Mucosa of stomach (tissue), 1 donor: ENCODE measurements around the gene FSTL3.
"Not testable (repeated sequence)": the region's sequence is repeated elsewhere in the genome, so short reads cannot be mapped to it uniquely, and the experiment has no call there.

Experiments used
- H3K27me3 ChIP-seq: one replicate; pipeline ENCODE4 v1.7.0; 2013; ENCODE audit warnings: mild to moderate bottlenecking, low read length; ENCODE audit not compliant: control insufficient read depth, insufficient read depth
- H3K36me3 ChIP-seq: one replicate; pipeline ENCODE4 v1.7.0; 2013; ENCODE audit warnings: low read length; ENCODE audit not compliant: control insufficient read depth, insufficient read depth
- H3K4me1 ChIP-seq: one replicate; pipeline ENCODE4 v1.7.0; 2013; ENCODE audit warnings: mild to moderate bottlenecking, low read length; ENCODE audit not compliant: control insufficient read depth, insufficient read depth
- H3K4me3 ChIP-seq: one replicate; pipeline ENCODE4 v1.7.0; 2013; ENCODE audit warnings: low read length
- H3K9ac ChIP-seq: one replicate; pipeline ENCODE4 v1.7.0; 2013; ENCODE audit warnings: mild to moderate bottlenecking, low read length, moderate library complexity
- H3K9me3 ChIP-seq: one replicate; pipeline ENCODE4 v1.7.0; 2013; ENCODE audit warnings: mild to moderate bottlenecking, low read length, moderate library complexity; ENCODE audit not compliant: control insufficient read depth
- donor health status: Pancreatic carcinoma.

FSTL3 gene

DNA sequence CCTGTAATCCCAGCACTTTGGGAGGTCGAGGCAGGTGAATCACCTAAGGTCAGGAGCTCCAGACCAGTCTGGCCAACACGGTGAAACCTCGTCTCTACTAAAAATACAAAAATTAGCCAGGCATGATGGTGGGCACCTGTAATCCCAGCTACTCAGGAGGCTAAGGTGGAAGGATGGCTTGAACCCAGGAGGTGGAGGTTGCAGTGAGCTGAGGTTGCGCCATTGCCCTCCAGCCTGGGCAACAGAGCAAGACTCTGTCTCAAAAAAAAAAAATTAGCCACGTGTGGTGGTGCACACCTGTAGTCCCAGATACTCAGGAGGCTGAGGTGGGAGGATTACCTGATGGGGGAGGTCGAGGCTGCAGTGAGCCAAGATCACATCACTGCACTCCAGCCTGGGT lies 26.7 kb downstream of the FSTL3 start:
- not testable (repeated sequence) for H3K36me3 ChIP-seq, H3K4me1 ChIP-seq, H3K9me3 ChIP-seq, H3K27me3 ChIP-seq, H3K9ac ChIP-seq, H3K4me3 ChIP-seq

GRCh38 chr19:703329-703650 lies 27.1 kb downstream of the FSTL3 start:
- no peaks in the 10 kb centered on the region for H3K9me3 ChIP-seq
- no peak overlapping the region for H3K9ac ChIP-seq
- H3K36me3 ChIP-seq = no peaks in the 10 kb centered on the region
- no peak overlapping the region for H3K4me3 ChIP-seq
- H3K27me3 ChIP-seq = peaks cover 10% of the 10 kb centered on the region
- peaks cover 3% of the 10 kb centered on the region for H3K4me1 ChIP-seq

DNA sequence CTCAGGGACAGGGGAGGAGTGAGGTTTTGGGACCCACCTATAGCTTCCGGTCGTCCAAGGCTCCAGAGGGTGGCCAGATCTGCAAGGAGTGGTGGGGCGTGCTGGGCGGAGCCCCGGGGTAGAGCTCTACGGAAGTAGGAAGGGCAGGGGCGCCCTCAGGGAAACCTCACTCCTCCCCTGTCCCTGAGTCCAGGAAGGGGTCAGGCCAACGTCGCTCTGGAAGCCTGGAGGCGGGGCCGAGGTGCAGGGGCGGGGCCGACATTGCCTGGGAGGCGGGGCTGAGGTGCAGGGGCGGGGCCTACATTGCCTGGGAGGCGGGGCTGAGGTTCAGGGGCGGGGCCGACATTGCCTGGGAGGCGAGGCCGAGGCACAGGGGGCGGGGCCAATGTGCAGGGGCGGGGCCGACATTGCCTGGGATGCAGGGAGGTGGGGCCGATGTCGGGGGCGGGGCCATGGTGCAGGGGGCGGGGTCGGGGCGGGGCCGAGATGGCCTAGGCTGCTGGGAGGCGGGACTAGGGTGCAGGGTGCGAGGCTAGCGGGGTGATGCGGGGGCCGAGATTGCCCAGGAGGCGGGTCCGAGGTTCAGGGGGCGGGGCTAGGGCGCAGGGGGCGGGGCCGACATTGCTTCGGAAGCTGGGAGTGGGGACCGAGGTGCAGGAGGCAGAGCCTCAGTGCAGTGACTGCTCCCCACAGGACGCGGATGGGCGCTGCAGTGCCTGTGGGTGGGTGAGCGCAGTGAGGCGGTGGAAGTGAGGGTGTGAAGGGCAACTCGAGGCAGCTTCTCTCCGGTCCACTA lies 27.7 kb downstream of the FSTL3 start:
- Histone ChIP-seq H3K9me3 (no peaks in the 10 kb centered on the region), H3K4me3 (no peak overlapping the region), H3K4me1 (peaks cover 3% of the 10 kb centered on the region), H3K27me3 (peaks cover 13% of the 10 kb centered on the region), H3K36me3 (no peaks in the 10 kb centered on the region), H3K9ac (no peak overlapping the region)

DNA sequence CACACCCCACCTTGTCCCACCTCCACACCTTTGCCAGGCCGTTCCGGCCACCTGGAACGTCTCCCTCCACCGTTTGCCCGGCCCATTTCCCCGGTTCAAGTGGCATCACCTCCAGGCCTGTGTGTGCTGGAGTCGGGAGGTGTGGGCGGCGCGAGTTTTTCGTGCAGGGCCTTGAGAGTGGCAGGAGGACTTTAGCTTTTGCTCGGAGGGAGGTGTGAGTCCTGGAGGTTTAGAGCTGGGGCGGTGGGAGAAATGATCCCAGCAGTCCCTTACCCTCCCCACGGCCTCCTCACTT lies 28.2 kb downstream of the FSTL3 start:
- H3K27me3 ChIP-seq = peaks cover 16% of the 10 kb centered on the region
- no peaks in the 10 kb centered on the region for H3K9me3 ChIP-seq
- H3K9ac ChIP-seq = no peak overlapping the region
- H3K36me3 ChIP-seq = no peaks in the 10 kb centered on the region
- peaks cover 3% of the 10 kb centered on the region for H3K4me1 ChIP-seq
- no peak overlapping the region for H3K4me3 ChIP-seq

GRCh38 chr19:708154-709143 lies 32.3 kb downstream of the FSTL3 start, which contains the start of gene PALM:
Gene PALM, plus strand, starts transcription at chr19:708935. Its CDS starts 212 bp downstream, at chr19:709147.
- Histone ChIP-seq H3K9ac (no peak within 1 kb of the TSS), H3K4me3 (no peak within 1 kb of the TSS), H3K4me1 (peaks cover 3% of the 10 kb centered on the region)

GRCh38 chr19:709196-709964 lies 33.2 kb downstream of the FSTL3 start:
- no peaks in the 10 kb centered on the region for H3K9me3 ChIP-seq
- peaks cover 23% of the 10 kb centered on the region for H3K27me3 ChIP-seq
- no peak overlapping the region for H3K4me3 ChIP-seq
- no peak overlapping the region for H3K9ac ChIP-seq
- H3K4me1 ChIP-seq = peaks cover 3% of the 10 kb centered on the region
- no peaks in the 10 kb centered on the region for H3K36me3 ChIP-seq

More at GRCh38 chr19:708154-709143, 32.3 kb downstream of the FSTL3 start, which contains the start of gene PALM:
- H3K36me3 ChIP-seq = no peaks in the 10 kb centered on the region
- H3K9me3 ChIP-seq = no peaks in the 10 kb centered on the region
- H3K27me3 ChIP-seq = peaks cover 25% of the 10 kb centered on the region

DNA sequence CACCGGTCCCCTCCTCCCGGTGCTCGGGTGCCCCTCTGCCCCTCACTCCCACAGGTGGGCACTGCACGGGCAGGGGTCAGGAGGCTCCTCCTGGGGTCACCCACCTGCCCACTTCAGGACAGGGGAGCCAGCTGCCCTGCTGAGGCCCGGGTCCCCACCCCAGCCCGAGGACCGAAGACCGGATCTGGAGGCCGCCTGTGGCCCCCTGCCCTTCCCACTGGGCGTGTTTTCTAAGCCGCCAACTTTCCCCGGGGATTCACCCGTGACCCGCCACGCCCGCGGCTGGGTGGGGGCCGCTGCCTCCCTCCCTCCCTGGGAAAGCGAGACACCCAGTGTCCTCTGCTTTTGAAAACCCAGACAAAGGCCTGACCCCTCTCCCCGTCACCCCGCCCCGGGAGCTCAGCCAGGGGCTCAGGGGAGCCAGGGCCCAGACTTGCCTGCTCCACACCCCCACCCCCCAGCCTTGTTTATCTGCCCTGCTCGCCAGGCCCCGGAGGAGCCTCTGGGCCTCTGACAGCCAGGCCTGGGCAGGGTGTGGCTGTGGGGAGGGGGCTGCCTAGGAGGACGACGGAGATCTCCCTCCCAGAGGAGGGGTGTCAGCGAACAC lies 33.9 kb downstream of the FSTL3 start:
- peaks cover 22% of the 10 kb centered on the region for H3K27me3 ChIP-seq
- no peaks in the 10 kb centered on the region for H3K9me3 ChIP-seq
- H3K36me3 ChIP-seq = no peaks in the 10 kb centered on the region
- no peak overlapping the region for H3K4me3 ChIP-seq
- H3K4me1 ChIP-seq = peaks cover 3% of the 10 kb centered on the region
- H3K9ac ChIP-seq = no peak overlapping the region

DNA sequence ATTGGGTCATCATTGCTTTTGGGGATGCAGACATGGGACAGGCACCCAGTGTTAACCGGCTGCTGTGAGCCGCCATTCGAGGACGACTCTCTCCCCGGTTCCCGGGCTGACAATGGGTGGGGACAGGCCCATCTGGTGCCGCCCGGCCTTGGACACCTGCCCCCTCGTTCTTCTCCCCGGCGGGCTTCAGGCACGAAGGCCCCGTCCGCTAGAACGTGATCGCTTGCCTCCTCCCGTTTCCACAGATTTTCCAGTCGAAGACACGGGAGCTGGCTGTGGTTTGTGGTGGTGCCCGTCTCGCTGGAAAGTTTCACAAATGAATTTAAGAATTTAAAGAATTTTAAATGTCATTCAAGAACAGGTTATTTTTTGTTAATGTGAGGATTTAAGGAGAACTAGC lies 34.6 kb downstream of the FSTL3 start:
- Histone ChIP-seq H3K9me3 (no peaks in the 10 kb centered on the region), H3K9ac (no peak overlapping the region), H3K4me1 (peaks cover 3% of the 10 kb centered on the region), H3K27me3 (peaks cover 22% of the 10 kb centered on the region), H3K36me3 (no peaks in the 10 kb centered on the region), H3K4me3 (no peak overlapping the region)

DNA sequence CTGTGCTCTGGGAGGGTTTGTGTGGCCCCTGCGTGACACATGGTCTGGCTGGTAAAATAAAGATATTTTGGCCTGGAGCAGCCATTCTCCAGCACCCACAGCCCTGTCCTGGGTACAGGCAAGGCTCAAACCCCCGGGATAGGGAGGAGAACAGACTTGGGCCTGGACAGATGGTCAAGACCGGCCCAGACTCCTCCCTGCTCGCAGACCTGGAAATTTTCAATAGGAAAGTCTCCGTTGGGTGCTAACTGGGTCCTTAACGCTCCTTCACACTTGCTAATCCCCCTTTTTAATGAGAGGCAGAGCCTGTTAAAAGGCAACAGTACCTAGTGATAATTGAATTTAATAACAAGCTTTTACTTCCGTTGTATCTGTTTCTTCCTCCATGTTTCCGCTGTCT lies 35.1 kb downstream of the FSTL3 start:
- H3K4me3 ChIP-seq = no peak overlapping the region
- peaks cover 3% of the 10 kb centered on the region for H3K4me1 ChIP-seq
- H3K9ac ChIP-seq = no peak overlapping the region
- H3K27me3 ChIP-seq = peaks cover 22% of the 10 kb centered on the region
- H3K36me3 ChIP-seq = no peaks in the 10 kb centered on the region
- no peaks in the 10 kb centered on the region for H3K9me3 ChIP-seq

GRCh38 chr19:715347-715746 lies 39.2 kb downstream of the FSTL3 start:
- Histone ChIP-seq H3K4me1 (no peaks in the 10 kb centered on the region), H3K36me3 (no peaks in the 10 kb centered on the region), H3K27me3 (peaks cover 14% of the 10 kb centered on the region), H3K9ac (no peak overlapping the region), H3K4me3 (no peak overlapping the region), H3K9me3 (no peaks in the 10 kb centered on the region)

DNA sequence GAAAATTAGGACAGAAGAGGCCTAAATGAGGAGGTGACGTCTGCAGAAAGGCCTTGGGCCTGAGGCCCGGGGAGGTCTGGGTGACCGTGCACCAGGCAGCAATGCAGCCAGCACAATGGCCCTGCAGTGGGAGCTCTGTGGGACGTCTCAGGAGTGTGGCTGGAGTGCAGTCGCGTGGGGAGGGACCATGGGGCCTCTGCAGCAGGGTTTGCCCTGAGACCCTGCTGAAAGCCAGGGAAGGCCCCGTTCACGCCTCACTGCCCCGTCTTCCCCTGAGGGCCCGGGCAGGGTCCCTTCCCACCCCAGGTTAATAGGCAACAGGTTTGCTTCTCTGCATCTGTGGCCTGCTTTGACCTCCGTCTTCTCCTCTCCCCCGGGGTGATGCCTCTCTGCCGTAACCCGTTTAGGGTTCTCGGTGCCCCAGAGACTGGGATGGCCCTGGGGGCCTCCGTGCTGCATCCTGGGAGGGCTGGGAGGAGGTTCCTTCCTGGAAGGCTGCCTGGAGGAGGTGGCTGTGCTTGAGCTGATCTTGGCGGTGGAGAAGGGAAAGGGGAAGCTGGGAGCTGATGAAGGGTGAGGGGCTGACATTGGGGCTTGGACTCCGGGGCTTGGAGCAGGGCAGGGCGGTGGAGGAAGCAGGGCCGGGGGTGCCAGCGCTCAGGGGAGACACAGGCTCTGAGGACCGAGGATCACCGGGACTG lies 42.2 kb downstream of the FSTL3 start:
- Histone ChIP-seq H3K4me3 (no peak overlapping the region), H3K4me1 (no peaks in the 10 kb centered on the region), H3K9ac (no peak overlapping the region), H3K36me3 (no peaks in the 10 kb centered on the region), H3K27me3 (peaks cover 19% of the 10 kb centered on the region), H3K9me3 (no peaks in the 10 kb centered on the region)
